Activated CD8-positive, alpha-beta memory T cell treated with anti-CD3 and anti-CD28 coated beads, Interleukin-2, amount 50 U/mL, for 48 hours (primary cell): Measurements from ENCODE around the gene ECT2L.

Source experiments
- DNase-seq: peaks from one replicate; pipeline ENCODE4 v3.0.0-alpha.2; 2020

ECT2L gene

GRCh38 chr6:138943089-138943625 lies 147.3 kb downstream of the ECT2L start:
- no peak for DNase-seq

DNA sequence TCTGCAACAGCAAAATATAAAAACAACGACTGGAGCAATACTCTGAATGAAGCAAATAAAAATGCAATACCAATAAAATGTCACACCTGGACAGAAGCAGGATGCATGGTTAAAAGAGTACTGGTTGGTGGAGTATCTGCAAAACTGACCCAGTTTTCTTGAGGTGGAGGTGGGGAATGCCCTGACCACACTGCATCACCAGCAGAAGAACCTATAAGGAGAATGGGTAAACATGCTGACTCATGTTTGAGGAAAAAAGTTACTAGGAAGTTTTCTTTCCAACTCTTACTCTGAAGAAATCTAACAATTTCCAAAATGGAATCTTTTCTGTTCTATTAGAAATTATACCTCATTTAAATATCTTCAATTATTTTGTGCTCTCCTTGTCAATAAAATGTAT lies 148.5 kb downstream of the ECT2L start:
- no peak for DNase-seq

- DNase-seq = no peak
Observed at GRCh38 chr6:138945354-138945753, 149.5 kb downstream of the ECT2L start.

GRCh38 chr6:138948004-138948403 lies 152.1 kb downstream of the ECT2L start:
- DNase-seq = no peak

DNA sequence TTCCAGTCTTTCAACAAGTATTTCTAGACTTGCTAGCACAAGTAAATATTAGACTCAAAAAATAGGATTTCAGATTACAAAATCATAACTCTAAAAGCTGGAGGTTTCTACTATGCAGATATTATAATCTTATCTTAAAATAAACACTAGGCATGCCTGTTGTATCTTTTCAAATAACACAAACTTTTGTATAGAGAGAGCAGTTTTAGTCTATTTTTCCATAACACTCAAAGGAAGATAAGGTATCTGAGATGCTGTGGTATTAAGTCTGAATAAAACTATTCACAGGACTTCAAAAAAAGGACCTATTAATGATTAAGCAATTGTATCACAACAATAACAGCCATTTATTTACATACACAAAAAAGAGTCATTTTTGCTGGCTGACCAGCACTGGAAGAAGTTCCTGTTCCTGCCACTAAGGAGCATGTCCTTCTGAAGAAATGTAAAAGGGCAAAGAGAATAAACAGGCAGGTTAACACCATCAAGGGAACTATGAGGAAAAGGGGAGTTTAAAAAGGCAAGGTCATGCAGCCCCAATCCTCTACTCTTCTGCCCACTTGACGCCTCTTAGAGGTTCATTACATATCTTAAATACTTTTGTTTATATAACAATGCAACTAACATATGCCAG lies 152.8 kb downstream of the ECT2L start:
- no peak for DNase-seq

- DNase-seq = no peak
Observed at GRCh38 chr6:138953451-138953850, 157.6 kb downstream of the ECT2L start.
